Caki2 (cell line): Measurements from ENCODE around the gene SMAD4. TPM values are rescaled to one million over a fixed set of nuclear protein-coding genes. Genes with fewer than 3 reads are reported as not detected.
"Not testable (repeated sequence)": the region's sequence is repeated elsewhere in the genome, so short reads cannot be mapped to it uniquely, and the experiment has no call there.

Experiments used
- DNase-seq: peaks from one replicate; pipeline ENCODE4 v3.0.0-alpha.2; 2015; ENCODE audit warnings: low read depth
- in situ Hi-C: cut with HindIII; loops from 2 replicates; pipeline ENCODE4 v1.10.0; 2016; ENCODE audit warnings: low sequenced_read_pairs, low pct_unique_long_range_greater_than_20kb, mixed read lengths
- total RNA-seq: library from RNA; depleted of rRNA; stranded (reverse); fragments of >200 nt; shearing (Covaris generic); gene quantifications from 2 replicates; pipeline ENCODE4 v1.2.3, GENCODE V29; 2014; ENCODE audit warnings: low replicate concordance; rRNA removed

Gene SMAD4
- 39.4 and 48.9 TPM in 2 replicates for total RNA-seq

DNA sequence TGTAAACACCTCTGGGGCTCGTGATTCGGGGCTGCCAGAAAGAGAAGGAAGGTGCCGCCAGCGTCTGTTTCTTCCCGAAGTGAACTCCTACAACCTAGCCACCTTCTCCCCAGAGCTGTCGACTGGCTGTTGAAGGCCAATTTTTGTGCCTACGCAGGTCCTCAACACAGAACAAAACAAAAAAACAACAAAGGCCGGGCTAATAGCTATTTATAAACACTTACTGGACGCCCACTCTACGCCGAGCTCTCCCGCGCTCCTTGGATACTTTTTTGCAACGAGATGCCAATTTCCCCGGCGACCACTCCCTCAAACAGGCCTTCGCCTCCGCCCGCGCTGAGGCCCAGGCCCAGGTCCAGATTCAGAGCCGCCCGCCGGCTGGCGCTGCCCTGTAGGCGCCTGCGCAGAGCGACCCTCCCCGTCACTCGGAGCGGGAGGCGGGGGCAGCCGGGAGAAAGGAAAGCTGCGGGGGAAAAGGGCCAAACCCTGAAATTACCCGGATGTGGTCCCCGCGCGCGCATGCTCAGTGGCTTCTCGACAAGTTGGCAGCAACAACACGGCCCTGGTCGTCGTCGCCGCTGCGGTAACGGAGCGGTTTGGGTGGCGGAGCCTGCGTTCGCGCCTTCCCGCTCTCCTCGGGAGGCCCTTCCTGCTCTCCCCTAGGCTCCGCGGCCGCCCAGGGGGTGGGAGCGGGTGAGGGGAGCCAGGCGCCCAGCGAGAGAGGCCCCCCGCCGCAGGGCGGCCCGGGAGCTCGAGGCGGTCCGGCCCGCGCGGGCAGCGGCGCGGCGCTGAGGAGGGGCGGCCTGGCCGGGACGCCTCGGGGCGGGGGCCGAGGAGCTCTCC is at the start of gene SMAD4:
SMAD4 (plus strand) TSS at position 520 of the 843 bp plus-strand sequence. CDS start 16,834 bp downstream, outside the sequence.
- in situ Hi-C loops = no loop called here
- DNase-seq = peak; percentile 83

DNA sequence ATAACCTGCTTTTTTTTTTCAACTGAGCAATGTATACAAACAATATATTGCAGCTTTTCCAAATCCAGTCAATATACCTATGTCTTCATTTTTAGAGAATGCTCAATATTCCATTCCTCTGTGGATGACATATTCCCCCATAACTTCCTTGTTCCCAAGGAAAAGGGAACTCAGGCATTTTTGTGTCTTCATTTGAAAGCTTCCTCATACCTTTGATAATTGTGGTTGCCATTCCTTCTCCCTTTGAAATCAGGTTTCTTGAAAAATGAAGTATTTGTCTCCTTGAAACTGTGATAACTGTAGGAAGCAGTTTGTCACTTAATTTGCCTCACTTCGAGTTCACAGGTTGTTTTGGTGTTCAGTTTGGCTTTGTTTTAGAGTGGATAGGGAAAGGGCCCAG is 48.6 kb upstream of the SMAD4 start:
- in situ Hi-C loops = no loop called here
- DNase-seq = no peak

DNA sequence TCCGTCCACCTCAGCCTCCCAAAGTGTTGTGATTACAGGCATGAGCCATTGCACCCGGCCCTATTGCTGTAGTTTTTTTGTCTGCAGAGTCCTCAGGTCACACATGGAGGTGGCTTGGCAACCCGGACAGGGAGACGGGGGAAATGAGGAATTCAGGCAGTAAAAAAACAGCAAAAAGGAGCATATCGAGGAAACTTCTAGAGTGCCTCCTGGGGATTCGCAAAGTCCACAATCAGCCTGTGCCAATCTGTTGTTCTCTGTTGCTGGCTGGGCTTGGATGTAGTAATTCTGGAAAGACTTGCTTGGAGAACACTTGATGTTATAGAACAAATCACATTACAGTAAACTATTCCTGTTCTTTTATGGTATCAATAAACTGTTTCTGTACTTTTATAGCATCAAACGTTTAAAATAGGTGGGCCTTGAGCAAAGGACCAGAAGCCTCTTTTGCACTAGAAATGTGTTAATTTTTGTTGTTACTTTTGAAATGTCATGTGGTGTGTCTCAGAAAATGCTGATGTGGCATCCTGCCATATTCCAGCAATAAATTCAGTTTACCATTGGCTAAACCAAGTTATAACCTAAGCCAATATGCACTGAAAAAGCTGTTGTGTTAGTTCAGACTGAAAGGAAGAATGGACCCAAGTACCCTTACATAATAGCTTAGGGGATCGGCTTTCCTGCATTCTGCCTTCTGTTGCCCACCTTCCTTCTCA is 47.8 kb upstream of the SMAD4 start:
- DNase-seq = no peak
- in situ Hi-C loops = no loop called here

DNA sequence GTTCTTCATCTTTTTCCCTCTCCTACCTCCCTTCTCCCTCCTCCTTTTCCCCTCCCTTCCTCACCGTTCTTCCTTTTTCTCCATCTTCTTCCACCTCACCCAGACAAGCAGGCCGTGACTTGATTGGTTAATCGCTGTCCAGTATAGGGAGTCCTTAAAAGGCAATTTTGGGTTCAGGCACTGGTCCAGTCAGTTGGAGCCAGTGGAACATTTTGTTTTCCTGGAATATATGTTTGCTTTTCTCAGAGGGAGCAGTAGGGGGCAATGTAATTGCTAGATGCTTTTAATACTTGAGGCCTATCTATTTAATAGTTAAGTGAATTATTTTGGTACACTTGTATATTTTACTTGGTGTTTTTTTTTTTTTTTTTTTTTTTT is 47.2 kb upstream of the SMAD4 start:
- in situ Hi-C loops = no loop called here
- DNase-seq = no peak

DNA sequence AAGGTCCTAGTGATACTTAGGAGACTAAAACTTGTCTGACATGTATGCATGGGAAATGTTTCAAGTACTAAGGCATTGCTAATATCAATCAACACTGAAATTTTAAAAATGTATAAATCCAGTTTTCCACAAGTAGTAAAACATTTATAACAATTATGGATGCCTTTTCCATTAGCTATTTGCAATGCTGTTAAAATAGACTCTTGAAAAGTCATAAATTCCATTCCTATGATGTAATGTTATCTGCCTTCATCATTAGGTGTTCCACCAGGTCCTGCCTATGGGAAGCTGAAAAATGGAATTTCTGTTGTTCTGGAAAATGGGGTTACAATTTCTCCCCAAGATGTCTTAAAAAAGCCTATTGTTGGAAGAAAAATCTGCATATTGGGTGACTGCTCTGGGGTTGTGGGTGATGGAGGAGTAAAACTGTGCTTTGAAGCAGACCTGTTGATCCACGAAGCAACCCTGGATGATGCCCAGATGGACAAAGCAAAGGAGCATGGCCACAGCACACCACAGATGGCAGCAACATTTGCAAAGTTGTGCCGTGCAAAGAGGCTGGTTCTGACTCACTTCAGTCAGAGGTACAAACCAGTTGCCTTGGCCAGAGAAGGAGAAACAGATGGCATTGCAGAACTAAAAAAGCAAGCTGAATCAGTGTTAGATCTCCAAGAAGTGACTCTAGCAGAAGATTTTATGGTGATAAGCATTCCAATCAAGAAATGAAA is 43.5 kb upstream of the SMAD4 start:
- in situ Hi-C loops = no loop called here
- DNase-seq = peak; percentile 7

DNA sequence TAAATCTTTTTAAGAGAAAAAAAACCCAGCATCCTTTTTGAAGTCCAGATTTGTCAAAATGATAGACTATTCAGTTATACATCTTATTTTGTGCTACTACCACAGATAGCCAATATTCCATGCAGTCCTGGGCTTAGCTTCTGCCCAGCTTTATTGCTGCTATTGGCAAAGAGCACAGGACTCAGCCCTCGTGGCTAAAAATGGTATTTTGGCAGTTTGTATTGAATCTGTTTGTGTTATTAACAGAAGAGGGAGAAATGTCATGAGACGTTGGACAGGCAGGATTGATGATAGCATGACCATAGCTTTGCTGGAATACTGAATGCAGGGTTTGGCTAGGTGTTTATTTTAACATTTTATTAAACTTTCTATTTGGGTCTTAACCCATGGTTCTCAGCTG is 42.8 kb upstream of the SMAD4 start:
- no peak for DNase-seq
- in situ Hi-C loops = no loop called here

DNA sequence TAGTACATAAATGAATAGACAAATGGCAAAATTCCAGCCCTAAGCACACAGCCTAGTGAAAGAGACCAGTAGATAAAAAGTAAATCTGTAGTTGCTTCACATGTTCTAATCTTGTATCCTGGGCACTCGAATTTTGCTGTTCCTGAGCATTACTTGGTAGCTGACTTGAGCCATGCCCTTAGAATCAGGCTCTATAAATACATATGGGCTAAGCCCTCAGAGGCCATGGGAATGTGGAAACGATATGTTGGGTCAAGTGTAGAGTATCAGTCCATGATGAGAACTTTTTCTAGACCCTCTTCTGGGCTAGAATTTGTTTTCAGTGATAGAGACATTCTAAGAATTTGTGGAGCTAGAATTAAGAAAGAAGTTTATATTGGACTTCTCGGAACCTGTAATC is 40.3 kb upstream of the SMAD4 start:
- in situ Hi-C loops = no loop called here

DNA sequence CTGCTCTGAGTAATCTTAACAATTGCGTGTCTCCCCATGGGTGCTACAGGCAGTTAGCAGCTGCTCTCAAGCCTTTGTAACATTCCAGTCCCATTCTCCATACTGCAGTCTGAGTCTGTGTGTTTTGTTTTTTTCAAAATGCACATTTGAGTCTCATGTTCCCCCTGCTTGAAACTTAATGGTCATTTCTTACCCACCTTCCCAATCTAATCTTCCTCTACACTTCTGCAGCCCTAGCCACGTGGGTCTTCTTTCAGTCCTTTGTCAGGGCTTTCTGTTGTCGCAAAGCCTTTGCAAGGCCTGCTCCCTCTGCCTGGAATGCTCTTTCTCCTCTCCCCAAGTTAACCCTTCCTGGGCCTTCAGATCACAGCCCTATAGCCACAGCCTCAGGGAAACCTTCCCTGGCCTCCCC is 37.7 kb upstream of the SMAD4 start:
- in situ Hi-C loops = no loop called here
- DNase-seq = no peak

More for the DNA sequence above, 40.3 kb upstream of the SMAD4 start:
- no peak for DNase-seq

DNA sequence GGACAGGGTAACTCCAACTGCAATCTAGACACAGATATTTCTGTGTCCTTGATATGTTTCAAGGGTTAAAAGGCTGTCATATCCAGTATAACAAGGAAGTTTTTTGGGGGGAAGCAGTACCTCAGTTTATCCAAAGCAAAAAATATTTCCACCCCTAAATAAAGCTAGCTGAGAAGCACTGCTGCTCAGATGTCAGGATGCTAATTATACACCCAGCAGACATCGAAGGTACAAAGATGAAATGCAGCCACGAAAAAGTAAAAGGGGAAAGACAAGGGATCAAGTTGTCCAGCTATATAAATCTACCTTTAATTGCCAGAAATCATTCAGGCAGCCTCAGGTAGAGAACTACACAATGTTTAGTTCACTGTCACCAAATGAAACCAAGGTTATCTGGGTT is 36.0 kb upstream of the SMAD4 start:
- no peak for DNase-seq
- in situ Hi-C loops = no loop called here

DNA sequence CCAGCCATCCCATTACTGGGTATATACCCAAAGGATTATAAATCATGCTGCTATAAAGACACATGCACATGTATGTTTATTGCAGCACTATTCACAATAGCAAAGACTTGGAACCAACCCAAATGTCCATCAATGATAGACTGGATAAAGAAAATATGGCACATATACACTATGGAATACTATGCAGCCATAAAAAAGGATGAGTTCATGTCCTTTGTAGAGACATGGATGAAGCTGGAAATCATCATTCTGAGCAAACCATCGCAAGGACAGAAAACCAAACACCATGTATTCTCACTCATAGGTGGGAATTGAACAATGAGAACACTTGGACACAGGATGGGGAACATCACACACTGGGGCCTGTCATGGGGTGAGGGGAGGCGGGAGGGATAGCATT is 26.8 kb upstream of the SMAD4 start:
- DNase-seq, in situ Hi-C loops: not testable (repeated sequence)

DNA sequence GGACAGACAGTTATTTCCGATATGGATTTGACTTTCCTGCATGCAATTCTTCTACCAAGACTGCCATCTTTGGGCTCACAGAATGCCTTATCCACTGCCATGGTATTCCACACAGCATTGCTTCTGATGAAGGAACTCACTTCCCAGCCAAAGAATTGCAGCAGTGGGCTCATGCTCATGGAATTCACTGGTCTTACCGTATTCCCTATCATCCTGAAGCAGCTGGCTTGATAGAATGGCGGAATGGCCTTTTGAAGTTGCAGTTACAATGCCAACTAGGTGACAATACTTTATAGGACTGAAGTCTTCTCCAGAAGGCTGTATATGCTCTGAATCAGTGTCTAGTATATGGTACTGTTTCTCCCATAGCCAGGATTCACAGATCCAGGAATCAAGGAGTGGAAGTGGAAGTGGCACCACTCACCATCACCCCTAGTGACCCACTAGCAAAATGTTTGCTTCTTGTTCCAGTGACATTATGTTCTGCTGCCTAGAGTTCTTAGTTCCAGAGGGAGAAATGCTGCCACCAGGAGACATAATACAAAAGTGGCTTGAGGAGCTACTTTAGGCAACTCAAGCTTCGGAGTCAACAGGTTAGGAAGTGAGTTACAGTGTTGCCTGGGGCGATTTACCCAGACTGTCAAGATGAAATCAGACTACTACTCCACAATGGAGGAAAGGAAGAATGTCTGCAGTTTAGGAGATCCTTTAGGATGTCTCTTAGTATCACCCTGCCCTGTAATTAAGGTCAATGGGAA is 23.8 kb upstream of the SMAD4 start:
- in situ Hi-C loops = no loop called here
- no peak for DNase-seq

DNA sequence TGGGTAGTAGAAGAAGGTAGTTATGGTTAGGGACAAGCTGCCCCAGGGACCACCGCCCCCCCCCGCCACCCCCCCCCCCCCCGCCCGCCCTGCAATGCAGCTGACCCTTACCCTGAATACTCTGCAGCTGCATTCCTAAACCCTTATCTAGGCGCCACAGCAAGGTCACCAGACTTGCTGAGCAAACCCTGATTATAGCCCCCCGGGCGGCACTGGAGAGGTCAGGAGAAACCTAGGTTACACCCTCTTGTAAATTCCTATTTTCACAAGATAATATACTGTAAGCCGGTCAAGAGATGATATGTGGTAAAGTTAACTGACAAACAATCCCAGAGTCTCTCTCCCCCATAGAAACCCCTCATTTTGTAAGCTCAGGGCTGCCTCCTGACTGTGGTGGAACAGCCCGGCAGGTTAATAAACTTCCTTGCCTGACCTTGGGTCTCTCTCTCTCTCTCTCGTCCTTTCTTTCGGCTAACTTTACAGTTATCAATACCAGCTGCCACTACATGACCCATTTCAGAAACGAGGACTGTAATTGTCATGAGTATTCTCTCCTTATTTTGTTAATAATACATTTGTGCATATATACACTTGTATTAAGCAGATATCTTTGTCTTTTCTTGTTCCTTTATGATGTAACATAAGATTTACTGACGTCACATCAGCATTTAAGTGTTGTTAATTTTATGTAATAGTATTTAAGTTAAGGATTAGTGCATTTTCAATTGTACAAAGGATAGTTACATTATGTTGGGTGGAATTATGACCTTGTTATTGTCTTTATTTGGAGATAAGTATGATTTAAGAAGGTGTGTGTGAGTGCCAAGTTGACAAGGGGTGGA is 22.8 kb upstream of the SMAD4 start:
- no peak for DNase-seq
- in situ Hi-C loops = no loop called here

DNA sequence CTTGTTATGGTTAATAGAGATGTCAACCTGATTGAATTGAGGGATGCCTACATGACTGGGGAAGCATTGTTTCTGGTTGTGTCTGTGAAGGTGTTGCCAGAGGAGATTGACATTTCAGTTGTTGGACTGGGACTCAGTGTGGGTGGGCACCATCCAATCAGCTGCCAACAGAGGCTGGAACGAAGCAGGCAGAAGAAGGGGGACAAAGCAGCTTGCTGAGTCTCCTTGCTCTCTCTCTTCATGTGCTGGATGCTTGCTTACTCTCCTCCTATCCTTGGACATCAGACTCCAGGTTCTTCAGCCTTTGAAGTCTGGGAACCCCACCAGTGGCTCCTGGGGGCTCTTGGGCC is 22.2 kb upstream of the SMAD4 start:
- in situ Hi-C loops = no loop called here
- no peak for DNase-seq

DNA sequence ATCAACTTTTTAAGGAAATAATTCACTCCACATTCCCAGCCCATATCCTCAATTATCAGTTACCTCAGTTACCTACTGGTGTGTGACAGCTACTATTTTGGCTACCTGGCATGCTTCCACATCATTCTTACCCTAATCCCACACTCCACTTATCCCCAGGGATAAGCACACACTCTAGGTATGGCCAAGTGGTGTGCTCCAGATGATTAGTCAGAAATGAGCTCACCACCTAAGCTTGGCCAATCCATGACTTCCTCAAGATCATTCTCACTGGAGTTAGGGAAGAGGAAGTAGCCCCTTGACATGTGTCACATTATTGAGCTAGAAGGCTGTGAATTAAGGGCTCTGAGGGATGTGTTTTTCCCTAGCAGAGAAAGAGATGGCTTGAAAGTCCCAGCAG is 20.9 kb upstream of the SMAD4 start:
- no peak for DNase-seq
- in situ Hi-C loops = no loop called here

DNA sequence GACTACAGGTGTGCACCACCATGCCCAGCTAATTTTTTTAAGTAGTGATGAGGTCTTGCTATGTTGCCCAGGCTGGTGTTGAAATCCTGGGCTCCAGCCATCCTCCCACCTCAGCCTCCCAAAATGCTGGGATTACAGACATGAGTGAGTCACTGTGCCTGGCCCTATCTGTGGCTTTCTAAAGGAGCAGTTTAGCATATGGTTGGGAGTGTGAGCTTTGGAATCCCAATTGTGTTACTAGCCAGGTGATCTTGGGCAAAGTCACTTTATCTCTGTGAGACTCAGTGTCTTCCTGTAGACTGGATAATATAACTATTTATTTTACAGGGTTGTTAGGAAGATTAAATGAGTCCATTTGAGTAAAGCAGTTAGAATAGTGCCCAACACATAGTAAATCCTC is 19.8 kb upstream of the SMAD4 start:
- in situ Hi-C loops = no loop called here
- no peak for DNase-seq

DNA sequence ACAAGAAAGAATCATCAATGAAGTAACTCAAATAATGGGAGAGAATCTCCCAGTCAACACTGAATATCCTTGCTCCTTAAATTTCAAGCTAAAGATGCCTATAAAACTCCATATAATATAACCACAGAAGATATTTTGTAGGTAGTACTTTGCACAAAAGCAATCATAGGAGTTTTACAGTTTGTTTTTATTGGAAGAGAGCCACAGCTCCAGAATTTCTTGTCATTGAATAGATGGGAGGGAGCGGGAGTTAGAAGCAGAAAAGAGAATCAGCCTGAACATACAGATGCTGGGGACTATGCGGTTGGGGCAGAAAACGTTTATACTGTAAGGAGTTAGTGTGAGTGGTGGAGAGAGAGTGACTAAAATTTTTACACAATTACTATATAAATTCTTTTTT is 18.3 kb upstream of the SMAD4 start:
- DNase-seq = no peak
- in situ Hi-C loops = no loop called here

DNA sequence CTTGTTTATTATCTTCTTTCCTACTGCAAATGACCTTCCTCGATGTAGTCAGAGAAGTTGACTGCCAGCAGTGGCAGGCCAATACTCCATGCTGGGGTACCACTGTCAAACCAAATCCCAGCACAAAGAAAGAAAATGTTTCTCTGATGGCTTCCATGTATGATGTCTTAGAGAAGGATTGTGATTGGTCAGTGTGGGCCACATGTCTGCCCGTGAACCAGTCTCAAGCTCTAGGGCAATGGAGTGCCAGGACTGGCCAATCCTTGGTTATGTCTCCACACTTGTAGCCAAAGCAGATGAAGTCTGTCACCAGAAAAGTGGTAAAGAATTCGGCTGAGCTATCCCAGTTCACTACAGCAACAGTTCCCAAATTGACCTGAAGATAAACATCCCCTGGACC is 17.6 kb upstream of the SMAD4 start:
- no peak for DNase-seq
- in situ Hi-C loops = no loop called here

DNA sequence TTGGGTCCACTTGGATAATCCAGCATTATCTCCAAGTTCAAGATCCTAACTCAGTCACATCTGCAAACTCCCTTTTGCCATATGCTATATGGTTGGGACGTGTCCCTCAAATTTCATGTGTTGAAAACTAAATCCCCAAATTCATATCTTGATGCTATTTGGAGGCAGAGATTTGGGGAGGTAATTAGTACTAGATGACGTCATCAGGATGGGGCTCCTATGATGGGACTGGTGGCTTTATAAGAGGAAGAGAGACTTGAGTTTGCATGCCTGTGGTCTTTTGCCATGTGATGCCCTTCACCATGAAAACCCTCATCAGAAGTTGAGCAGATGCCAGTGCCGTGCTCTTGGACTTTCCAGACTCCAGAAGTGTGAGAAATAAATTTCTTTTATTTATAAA is 16.8 kb upstream of the SMAD4 start:
- no peak for DNase-seq

More for the DNA sequence above, 16.8 kb upstream of the SMAD4 start:
- in situ Hi-C loops = no loop called here
